Measurements from ENCODE around the gene C10orf53. TPM values are rescaled to one million over a fixed set of nuclear protein-coding genes. Genes with fewer than 3 reads are reported as not detected.

The C10orf53 gene
- not detected in 2 replicates for total RNA-seq

GRCh38 chr10:49679480-49679893 is at the start of gene C10orf53:
C10orf53 (plus strand) TSS chr10:49679651; CDS start chr10:49679698, 47 bp downstream.

Other genes with a start within 250 kb of the C10orf53 start
- 18.3 and 21.7 TPM in 2 replicates for gene ERCC6, start 140.5 kb upstream of the C10orf53 start, total RNA-seq
- gene SLC18A3, start 69.3 kb upstream of the C10orf53 start, total RNA-seq: not detected in 2 replicates
- not detected in 2 replicates for gene CHAT, start 65.6 kb upstream of the C10orf53 start, total RNA-seq
- gene OGDHL, start 82.7 kb downstream of the C10orf53 start, total RNA-seq: 0.84 and 1.2 TPM in 2 replicates